HG03565 (cell line): ENCODE measurements around the gene MATN1.

Source experiments
- ATAC-seq: cut with Tn5 transposase; IDR thresholded peaks from one replicate; pipeline ENCODE4 v1.9.1; 2021; ENCODE audit warnings: mild to moderate bottlenecking, moderate library complexity; ENCODE audit not compliant: unreplicated experiment

MATN1 gene

DNA sequence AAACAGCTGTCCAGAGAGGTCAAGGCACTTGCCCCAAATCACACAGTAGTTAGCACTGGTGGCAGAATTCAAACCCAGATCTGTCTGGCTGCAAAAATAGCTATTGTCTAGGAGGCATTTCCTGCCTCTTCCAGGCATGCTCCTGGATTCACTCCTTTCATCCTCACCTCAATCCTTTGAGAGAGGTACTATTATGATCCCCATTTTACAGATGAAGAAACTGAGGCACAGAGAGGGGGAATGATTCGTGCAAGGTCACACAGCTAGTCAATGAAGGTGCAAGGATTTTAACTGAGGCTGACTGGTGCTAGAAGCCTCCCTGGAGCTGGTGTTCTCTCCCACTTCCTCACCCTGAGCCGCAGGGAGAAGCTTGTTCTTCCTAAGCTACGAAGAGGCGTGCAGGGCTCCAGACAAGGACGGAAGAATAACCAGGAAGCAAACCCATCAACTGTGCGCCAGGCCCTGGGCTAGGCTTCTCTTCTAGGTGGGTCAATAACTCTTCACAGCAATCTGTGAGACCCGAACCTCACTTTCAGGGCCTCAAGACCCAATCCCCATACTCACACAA, 34.8 kb upstream of the MATN1 start:
- ATAC-seq = no peak

DNA sequence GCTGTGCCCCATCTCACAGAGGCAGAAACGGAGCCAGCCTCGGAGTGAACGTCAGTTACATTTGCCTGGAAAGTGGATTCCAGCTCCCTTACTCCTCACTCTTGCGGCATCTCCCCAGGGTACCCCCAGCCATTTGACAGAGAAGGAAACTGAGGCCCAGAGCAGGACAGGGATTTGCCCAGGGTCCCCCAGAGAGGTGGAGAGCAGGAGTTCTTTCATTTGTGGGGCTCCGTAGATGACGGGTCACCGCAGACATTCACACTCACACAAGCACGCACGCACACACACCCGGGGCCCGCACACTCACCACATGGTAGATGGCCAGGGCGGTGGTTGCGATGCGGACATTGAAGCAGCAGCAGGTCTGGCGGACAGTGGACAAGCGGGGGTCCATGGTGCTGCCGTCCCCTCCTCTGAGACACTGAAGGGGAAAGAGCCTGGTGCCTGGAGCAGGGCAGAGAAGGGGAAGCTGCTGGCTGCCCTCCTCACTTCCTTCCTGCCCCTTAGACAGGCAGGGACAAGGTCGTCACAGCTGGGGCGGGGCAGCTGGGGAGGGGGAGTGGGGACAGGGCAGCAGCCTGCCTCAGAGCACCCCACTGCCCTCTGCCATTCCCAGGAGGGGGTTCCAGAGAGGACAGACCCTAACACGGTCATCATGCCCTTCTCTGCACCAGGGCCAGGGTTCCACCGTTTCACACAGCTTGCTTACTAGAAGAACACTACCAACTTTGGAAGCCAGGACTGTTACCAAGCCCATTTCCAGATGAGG, 34.2 kb upstream of the MATN1 start, which contains the start of gene LAPTM5:
Gene LAPTM5 (minus strand): TSS at position 423 of the 769 bp plus-strand sequence. CDS start 29 bp downstream, at position 394.
- ATAC-seq = no peak

DNA sequence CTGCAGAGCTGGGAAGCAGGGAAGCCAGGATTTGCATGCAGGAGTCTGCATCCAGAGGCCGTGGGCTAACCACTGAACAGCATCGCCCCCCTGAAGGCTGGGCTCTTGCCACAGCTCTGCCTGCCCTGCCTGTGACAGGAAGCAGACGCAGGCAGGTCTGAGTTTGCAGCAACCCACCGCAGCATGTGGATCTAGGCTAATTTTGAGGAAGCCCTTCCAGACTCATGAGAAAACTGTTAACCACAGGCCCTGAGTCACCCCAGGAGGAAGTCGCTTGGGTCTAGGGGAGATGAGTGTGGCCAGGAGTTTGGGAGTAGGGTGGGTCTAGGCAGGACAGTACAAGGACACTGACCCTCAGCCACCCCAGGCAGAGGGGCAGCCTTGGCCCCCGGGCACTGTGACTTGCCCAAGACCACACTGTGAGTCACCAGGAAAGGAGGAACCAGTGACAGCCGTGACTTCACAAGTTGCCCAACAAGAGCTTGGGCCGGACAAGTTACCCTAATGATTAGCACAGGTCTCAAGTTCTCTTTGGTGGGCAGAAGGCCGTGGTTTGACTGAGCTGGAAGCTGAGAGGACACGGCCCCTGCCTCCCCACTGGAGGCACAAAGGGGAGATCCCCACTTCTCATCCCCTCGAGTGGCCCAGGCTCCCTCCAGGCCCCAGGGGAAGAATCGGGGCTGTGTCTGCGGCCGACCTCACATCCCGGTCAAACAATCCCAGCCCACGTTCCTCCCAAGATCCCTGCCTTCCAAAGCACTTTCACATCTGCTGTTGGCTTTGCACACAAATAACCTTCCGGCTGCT, 33.4 kb upstream of the MATN1 start:
- ATAC-seq = no peak

DNA sequence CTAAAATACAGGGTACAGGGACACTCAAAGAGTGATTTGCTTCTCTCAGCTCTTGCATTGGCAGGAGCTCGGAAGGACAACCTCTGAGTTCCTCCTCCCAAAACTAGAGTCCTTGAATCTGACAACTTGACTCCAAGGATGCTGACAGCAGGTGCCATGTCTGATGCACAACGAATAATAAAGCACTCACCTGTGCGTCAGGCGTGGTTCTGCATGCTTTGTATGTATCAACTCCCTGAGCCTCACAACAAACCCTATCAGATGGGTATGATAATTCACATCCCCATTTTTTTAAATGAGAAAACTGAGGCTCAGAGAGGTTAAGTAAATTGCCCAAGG, 32.8 kb upstream of the MATN1 start:
- ATAC-seq = no peak

DNA sequence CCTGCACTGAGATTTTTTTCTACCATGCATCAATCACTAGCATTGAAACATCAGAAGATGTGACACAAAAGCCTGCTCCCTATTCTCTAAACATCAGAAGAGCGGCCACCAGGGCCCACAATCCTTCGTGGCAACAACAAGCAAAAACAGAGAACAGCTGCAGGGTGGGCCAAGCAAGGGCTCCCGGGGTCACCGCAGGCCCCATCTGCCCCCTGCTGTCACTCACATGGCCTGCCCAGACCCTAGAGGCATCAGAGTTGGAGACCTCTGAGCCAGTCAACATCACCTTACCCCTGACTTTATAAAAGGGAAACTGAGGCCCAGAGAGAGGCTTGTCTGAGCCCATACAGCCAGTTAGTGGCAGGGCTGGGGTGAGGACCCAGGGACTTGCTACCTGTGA, 32.4 kb upstream of the MATN1 start:
- no peak for ATAC-seq

DNA sequence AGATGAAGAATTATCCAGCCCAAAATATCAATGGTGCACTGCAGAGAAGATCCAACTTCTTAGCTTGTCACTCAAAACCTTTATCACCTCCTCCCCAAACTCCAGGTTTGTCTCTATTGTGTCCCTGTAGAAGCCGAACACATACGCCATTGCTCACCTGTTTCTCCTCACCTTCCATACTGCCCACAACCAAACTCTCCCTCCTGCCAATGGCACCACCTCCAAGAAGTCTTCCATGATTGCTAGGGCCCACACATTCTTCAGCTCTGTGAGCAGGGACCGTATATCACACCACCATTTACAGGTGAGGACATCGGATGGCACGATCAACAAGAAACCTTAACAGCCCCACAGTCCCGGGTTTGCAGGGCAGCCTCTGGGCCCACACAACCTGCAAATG, 31.9 kb upstream of the MATN1 start:
- no peak for ATAC-seq

DNA sequence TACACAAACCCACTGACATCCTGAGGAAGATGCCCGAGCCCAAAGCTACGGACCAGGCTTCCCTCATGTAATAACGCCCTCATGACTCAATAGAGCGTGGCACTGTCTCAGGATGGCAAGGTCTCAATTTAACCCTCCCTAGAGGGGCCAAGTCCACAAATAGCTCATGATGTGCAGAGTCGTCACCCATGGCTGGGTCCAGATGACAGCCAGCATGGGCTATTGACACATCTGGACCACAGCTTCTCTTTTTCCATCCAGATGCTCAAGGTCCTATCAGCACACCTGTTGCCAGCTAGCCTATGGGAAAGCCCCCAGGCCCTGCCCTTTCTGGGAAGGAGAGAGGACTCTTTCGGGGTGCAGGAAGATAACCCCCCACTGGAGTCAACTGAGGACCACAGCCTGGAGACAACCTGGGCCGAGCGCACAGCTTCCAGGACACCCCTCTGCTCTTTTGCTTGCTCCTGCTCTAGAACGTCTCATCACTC, 31.3 kb upstream of the MATN1 start:
- peak; percentile 34 for ATAC-seq

DNA sequence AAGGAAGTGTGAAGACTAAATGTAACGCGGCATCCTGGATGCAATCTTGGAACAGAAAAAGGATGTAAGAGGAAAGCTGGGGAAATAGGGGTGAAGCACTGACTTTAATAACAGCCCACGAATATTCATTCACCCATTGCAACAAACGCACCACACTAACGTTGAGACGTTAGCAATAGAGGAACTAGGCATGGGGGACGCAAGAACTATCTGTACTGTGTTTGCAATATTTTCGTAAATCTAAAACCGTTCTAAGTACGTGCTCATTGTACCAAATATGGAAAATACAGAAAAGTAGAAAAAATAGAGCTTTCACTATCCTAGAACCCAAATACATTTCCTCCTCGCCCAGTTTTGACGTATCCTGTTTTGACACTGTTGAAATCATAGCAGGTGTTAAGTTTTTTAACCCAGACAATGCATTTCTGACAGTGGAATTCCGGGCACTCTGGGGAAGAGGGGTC, 30.3 kb upstream of the MATN1 start:
- no peak for ATAC-seq

DNA sequence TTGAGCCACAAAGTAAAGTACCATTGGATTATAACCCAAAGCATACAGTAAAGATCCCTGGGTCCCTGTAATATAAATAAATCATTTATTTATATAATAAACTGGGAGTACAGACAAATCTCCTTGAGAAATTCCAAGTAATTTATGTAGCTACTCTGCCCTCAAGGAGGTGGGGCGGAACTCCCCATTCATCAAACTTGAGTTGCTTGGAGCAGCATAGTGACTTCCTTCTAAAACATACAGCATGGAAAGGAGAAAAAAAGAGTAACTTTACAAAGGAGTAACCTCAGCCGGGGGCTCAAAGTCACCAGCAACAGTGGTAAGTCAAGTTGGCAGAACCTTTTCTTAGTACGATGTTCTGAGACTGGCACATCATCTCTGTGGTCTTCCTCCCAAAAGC, 29.7 kb upstream of the MATN1 start:
- ATAC-seq = no peak

DNA sequence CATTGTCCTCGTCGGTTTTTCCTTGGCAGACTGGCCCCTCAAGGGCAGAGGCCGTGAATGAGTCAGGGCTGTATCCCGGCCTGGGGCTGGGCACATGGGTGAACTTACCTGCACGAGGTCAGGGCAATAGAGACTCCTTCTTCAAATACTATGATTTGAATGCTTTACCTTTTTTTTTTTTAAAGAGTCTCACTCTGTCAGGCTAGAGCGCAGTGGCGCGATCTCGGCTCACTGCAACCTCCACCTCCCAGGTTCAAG, 29.2 kb upstream of the MATN1 start:
- ATAC-seq = no peak

DNA sequence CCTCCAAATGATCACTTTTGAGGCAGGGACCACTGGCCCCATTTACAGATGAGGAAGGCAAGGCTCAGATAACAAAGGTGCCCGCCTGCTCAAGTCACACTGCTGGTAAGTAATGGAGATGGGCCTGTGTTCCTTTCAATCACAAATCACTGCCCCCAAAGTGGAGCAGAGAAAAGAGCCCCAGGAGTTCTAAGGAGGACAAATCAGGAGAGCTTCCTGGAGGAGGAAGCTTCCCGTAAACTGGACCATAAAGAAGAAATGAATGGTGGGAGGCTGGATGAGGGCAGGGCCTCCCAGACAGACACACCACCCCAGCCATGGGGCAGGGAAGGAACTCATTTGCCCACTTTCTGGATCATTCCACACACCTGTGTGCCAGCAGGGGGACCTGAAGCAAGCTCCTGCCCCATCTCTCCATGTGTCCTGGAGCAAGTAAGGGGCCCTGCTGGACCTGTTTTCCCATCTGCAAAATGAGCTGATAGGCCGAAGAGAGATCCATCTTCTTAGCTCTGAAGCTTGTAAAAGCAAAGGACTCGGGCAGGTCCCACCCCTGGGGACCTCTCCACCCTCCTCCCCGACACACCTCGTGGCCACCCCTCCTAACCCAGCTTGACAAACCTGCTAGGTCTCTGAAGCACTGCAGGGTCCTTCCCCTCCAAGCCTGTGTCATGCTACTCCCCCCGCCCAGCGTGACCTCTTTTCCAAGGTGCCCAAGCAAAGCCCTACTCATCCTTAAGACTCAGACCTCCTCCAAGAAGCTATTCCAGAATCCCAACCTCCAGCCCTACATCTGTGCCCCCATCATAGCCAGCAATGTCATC, 28.7 kb upstream of the MATN1 start:
- no peak for ATAC-seq

DNA sequence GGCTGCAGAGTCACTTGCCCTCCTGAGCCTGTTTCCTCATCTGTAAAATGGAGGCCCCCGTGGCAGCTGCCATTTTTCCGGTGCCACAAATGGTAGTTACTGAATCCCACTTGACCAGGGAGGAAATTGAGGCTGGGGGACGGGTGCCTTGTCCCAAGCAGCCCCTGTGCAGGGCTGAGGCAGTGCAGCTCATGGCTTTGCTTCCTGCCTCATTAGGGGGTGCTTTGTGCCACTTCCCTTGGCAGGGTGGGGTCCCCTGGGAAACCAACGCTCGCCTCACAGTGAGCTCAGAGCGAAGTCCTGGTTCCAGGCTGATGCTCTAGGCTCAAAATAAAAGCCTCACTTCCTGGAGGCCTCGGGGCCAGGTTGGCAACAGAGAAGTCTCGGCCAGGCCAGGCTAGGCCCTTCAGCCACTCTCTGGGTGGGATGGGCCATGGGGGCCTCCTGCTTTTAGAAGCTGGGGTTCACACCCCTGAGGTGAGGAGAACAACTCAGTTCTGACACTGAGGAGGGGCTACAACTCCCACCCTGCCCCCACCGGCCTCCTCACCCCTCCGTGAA, 27.4 kb upstream of the MATN1 start:
- no peak for ATAC-seq

DNA sequence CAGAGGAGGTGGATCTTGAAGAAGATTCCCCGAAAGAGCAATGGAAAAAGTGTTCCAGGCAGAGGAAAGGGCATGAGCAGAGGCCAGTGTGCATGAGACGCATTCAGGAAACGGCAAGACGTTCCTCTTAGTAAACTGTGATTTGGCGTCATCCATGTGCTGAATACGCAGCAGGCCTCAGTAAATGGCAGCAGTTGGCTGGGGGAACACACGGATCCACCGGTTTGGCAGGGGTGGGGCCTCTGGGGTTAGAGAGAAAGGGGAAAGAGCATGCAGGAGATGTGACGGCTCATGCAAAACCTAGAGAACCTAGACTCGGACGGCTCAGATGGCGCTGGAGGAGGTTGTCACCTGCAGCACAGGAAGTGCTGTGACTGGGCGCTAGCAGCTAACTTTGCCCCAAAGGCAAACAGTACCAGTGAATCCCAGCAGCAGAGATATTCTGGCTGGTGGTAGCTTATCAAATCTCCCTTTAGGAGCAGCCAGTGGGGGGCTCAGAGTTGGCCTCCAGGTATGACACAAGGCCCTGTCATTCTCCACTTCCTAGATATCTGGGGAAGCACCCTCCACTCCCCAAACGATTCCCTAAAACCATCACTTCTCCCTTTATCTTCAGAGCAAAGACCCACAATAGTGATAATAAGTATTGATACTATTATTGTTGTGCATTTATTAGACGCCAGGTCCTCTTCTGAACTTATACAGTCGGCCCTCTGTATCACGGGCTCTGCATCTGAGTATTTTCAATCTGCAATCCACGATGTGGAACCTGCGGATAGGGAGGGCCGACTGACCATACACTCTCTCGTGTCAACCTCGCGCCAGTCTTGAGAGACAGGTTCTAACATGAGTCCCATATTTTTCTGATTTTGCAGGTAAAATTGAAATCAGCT, 26.6 kb upstream of the MATN1 start:
- no peak for ATAC-seq

DNA sequence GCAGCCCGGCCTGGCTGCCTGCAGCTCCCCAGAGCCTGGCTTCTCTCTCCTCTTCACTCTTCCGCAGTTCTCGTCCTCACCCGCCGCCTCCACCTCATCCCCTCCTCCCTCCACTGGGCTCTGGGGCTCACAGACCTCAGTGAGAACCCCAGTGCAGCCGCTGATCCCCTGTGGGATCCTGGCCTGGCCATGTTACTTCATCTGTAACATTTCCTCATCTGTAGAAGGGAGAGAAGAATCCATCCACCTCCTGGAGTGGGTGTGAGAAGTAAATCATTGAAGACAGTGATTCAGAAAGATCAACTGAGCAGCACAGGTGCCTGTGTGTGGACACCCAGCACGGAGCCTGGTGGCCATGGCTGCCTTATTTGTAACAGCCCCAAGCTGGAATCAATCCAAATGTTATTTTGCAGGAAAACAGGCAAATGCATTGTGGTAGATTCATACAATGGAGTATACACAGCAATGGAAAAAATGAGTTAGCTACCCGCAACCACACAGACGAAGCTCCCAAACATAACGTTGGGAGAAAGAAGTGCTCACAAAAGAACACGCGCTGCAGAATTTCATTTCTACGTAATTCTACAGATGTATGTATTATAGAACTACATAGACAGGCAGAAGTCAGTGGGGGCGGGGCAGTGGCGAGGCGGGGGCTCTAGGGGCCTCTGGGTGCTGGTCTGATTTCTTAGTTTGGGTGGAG, 25.5 kb upstream of the MATN1 start:
- ATAC-seq = no peak

DNA sequence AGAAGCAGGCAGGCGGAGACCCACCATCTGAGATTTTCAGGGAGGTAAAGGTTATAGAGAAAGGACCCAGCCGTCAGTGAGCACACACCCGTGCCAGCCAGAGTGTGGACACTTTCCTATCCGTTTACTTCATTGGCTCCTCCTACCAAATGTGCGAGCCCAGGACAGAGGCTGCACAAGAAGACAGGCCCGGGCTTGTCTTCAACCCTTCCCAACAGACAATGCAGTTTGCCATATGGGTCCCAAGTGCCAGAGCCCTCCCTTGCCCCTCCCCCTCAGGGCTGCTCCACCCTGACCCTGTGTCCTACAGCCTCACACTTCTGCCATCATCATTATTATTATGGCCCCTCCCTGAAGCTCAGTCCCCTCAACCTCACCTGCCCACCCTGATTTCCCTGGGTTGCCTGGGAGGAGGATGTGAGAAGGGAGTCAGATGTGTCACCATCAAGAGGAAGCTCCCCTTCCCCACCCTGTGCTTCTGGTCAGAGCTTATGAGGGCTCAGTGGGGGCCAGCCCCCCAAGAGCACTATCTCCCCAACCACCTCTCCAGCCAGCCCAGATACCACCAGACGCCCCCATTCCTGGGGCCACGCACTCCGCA, 24.8 kb upstream of the MATN1 start:
- no peak for ATAC-seq

DNA sequence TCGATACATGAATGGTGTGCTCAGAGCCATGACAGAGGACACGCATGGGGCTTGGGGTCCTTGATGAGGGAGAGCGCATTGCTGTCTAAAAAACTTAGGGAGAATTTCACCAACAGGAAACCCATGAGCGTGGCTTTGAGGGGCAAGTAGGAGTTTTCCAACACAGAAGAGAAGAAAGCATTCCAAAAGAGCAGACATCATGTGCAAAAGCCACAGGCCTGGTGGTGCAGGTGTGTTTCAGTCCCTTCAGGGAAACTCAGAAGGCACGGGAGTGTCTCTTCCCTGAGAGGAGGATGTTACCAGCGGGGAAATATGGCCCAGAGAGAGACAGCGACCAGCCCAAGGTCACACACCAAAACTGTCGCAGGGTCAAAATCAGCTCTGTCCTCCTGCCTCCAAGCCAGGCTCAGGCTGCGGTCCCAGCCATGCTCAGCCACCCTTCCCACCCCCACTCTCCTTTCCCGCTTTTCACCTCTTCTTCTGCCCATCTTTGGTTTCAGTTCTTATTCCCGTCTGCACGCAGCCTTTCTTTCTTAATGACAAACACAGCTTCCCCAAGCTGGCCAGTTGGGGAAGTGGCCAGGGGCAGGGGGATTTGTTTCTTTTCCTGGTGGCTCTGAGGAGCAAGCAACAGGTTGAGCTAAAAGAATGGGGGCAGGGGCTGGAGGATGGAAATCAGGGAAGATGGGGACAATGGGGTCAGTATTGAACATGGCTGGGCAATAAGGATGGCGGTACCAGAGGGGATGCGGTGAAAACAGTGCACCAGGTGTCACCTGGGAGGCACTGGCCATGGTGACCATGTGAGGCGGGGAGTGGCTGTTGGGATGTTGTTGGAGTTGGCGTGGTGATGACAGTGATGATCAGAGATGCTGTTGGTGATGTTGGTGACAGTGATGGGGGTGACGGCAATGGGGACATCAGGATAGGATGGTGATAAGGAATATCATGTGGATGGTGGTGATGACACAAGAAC, 23.9 kb upstream of the MATN1 start:
- no peak for ATAC-seq

DNA sequence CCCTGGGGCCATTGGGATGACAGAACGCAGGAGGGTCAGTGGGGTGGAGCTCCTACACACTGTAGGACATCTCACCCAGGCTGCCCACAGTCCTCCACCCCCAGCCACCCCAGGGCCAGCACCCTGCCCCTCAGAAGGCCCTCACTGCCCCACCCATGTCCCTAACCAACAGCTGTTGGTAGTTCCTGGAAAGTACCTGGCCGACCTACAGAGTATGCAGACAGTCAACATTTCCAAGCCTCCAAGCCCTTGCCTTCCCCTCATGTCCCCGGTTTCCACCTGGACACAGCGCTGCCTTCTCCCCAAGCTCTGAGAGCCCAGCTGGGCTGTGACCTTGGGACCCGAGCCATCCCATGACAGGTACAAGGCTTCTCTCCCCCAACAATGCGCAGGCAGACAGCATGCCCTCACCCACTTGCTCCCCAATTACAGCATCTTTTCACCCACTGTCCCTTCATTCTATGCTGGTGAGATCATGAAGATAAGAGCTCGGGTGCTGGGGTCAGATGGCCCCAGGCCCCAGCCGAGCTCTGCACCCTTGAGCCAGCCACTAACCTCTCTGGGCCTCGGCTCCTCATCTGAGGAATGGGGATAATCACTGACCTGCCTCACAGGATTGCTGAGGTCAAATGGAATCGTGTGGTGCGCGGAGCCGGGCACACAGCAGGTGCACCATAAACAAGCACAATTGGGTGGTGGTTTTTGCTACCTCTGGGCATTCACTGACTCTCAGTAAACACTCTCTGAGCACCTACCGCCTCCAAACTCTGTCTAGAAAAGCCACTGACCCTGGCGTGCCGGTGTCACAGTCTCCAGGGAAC, 23.0 kb upstream of the MATN1 start:
- no peak for ATAC-seq
